HFFc6 (cell line): Measurements from ENCODE around the gene RAB3GAP1. TPM values are rescaled to one million over a fixed set of nuclear protein-coding genes. Genes with fewer than 3 reads are reported as not detected.
"Not testable (repeated sequence)": the region's sequence is repeated elsewhere in the genome, so short reads cannot be mapped to it uniquely, and the experiment has no call there.

Experiments used
- DNase-seq: peaks from one replicate; pipeline ENCODE4 v3.0.0-alpha.2; 2018
- H3K27ac Mint-ChIP-seq: 2 replicates; pipeline ENCODE4 v1.8.0; 2020; ENCODE audit warnings: mild to moderate bottlenecking, mixed read lengths
- H3K27me3 Mint-ChIP-seq: 2 replicates; pipeline ENCODE4 v1.8.0; 2021; ENCODE audit warnings: mild to moderate bottlenecking, moderate library complexity, mixed read lengths; ENCODE audit not compliant: insufficient read depth
- H3K36me3 Mint-ChIP-seq: 2 replicates; pipeline ENCODE4 v1.8.0; 2021; ENCODE audit warnings: low read depth, mixed read lengths
- H3K4me1 Mint-ChIP-seq: 2 replicates; pipeline ENCODE4 v1.8.0; 2020; ENCODE audit warnings: low read depth, mixed read lengths
- H3K4me3 Mint-ChIP-seq: 2 replicates; pipeline ENCODE4 v1.8.0; 2020; ENCODE audit warnings: mild to moderate bottlenecking, moderate library complexity, mixed read lengths
- H3K9me3 Mint-ChIP-seq: 2 replicates; pipeline ENCODE4 v1.8.0; 2020; ENCODE audit warnings: mild to moderate bottlenecking, mixed read lengths
- total RNA-seq, 6 experiments: library from RNA; stranded (reverse); fragmentation: NEBNext Ultra II Directional; extraction: Animal tissue kit (Norgen Biotek cat#: 25700); gene quantifications; 2 replicates in 1 of 6; 3 replicates in 5 of 6; pipeline ENCODE4 v1.2.3, GENCODE V29; 2021
- TF ChIP-seq, protein P1 (sequence below): fragments of 200-600 bp; sonication (generic); IDR thresholded peaks from 2 replicates; pipeline ENCODE4 v1.5.0; 2021; ENCODE audit warnings: antibody characterized with exemption, mild to moderate bottlenecking

RAB3GAP1 gene
- total RNA-seq, 6 experiments from 2014 or later = 52.6 to 61.2 (median 59.1) TPM

DNA sequence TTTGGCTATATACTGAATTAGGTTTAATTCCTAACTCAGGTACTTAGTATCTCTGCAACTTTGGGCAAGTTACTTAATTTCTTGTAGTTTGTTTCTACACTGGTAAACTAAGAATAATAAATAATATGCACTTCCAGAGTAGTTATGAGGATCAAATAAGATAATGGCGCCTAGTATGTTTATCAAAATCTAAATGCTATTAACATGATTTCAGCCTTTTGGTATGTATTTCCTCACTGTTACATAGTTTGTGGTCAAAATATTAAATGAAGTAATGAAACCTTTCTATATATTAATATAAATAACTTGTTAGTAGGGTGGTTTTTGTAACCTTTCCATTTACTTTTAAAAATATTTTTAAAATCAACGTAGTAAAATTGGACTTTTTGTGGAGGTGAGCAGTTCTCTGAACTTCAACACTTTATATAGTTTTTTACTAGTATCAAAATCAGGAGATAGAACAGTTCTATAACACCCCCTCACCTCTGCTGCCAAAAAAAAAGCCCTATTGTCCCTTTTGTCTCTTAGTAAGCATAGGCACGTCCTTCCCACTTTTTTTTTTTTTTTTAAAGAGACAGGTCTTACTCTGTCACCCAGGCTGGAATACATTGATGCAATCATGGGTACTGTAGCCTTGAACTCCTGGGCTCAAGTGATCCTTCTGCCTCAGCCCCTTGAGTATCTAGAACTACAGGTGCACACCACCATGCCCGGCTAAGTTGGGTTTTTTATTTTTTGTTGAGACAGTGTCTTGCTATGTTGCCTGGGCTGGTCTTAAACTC is 44.8 kb downstream of the RAB3GAP1 start:
- TF ChIP-seq, protein P1, sequence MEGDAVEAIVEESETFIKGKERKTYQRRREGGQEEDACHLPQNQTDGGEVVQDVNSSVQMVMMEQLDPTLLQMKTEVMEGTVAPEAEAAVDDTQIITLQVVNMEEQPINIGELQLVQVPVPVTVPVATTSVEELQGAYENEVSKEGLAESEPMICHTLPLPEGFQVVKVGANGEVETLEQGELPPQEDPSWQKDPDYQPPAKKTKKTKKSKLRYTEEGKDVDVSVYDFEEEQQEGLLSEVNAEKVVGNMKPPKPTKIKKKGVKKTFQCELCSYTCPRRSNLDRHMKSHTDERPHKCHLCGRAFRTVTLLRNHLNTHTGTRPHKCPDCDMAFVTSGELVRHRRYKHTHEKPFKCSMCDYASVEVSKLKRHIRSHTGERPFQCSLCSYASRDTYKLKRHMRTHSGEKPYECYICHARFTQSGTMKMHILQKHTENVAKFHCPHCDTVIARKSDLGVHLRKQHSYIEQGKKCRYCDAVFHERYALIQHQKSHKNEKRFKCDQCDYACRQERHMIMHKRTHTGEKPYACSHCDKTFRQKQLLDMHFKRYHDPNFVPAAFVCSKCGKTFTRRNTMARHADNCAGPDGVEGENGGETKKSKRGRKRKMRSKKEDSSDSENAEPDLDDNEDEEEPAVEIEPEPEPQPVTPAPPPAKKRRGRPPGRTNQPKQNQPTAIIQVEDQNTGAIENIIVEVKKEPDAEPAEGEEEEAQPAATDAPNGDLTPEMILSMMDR = no peak
- H3K27ac Mint-ChIP-seq = no peak overlapping the region; the same call in 1 of the 2 replicates
- H3K27me3 Mint-ChIP-seq = no peaks in the 10 kb centered on the region; the same call in 1 of the 2 replicates
- H3K4me1 Mint-ChIP-seq = peaks cover 48% of the 10 kb centered on the region
- no peaks in the 10 kb centered on the region for H3K9me3 Mint-ChIP-seq
- peaks cover 37% of the 10 kb centered on the region for H3K36me3 Mint-ChIP-seq
- DNase-seq = no peak
- H3K4me3 Mint-ChIP-seq = no peak overlapping the region

DNA sequence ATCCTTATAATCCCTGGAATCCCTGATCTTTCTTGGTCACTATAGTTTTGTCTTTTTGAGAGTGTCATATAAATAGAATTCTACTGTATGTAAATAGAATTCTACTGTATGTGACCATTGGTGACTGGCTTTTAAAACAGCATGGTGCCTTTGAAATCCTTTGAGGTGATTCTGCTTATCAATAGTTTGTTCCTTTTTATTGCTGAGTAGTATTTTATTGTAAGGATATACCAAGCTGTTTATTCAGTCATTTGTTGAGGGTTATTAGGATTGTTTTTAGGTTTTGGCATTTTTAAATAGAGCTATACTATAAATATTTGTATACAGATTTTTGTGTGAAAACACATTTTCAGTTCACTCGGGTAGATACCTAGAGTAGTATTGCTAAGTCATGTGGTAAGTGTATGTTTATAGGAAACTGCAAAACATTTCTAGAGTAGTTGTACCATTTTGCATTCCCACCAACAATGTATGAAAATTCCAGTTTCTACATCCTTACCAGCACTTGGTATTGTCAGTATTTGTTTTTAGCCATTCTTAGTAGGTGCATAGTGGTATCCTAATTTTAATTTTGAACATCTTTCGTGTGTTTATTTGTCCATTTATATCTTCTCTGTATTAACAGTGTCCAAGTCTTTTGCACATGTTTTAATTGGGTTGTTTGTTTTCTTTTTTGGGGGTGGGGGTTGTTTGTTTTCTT is 45.6 kb downstream of the RAB3GAP1 start:
- peaks cover 40% of the 10 kb centered on the region for H3K4me1 Mint-ChIP-seq
- H3K9me3 Mint-ChIP-seq = no peaks in the 10 kb centered on the region
- H3K4me3 Mint-ChIP-seq = no peak overlapping the region
- no peaks in the 10 kb centered on the region; the same call in 1 of the 2 replicates for H3K27me3 Mint-ChIP-seq
- peaks cover 38% of the 10 kb centered on the region for H3K36me3 Mint-ChIP-seq
- TF ChIP-seq, protein P1 = no peak
- H3K27ac Mint-ChIP-seq = no peak overlapping the region; the same call in 1 of the 2 replicates
- no peak for DNase-seq

DNA sequence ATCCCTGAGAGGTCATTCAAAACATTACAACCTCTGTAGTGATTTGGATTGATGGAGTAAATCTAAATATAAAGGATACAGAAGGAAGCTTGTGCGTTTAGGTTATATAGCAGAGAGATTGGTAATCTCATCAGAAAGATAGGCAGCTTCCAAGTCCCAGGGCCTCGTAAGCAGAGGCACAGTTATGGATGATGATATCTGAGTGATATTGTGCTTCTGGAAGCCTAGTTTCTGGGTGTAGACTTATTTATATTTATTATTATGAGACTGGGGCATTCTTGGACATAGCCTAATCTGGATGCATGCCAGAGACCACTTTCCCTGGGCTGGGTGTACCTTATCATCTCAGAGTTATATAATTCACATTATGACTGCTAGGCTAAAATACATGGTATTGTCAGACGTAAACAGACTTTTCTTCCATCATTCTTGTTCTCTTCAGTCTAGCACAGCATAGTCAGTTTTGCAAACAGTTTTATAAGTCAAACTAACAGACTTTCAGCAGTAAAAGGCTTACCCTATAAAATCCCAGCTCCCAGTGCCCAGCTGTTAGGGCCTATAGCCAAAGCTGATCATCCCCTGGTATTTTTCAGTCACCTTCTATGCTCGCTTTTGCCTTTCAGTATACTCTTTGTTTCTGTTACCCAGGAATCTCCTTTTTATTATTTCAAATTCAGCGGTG is 47.9 kb downstream of the RAB3GAP1 start:
- TF ChIP-seq, protein P1 = no peak
- H3K9me3 Mint-ChIP-seq = peaks cover 4% of the 10 kb centered on the region; the same call in 1 of the 2 replicates
- H3K27me3 Mint-ChIP-seq = 0 out of 2 replicates have a peak, but pooled peaks cover 2% of the 10 kb centered on the region
- no peak for DNase-seq
- H3K4me1 Mint-ChIP-seq = peaks cover 22% of the 10 kb centered on the region; the same call in 1 of the 2 replicates
- H3K36me3 Mint-ChIP-seq = peaks cover 47% of the 10 kb centered on the region
- H3K27ac Mint-ChIP-seq = no peak overlapping the region
- H3K4me3 Mint-ChIP-seq = no peak overlapping the region

DNA sequence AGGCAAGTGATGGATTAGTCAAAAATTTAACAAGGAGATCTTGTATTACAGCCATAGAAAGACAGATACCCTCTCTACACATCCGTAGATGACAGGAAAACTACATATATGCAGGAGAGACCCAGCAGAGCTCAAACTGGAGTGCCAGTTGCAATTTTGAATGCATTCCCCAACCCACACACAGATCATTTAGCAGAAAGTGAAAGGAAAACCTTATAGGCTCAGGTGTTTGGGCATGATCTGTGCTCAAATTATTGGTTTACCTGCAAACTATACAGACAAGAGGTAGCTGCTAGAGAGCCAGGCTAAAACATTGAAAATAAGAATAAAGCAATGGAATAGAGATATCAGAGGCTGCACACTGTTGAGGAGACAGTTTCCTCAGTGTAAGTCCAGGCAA is 51.8 kb downstream of the RAB3GAP1 start:
- Mint-ChIP-seq H3K36me3 (peaks cover 33% of the 10 kb centered on the region), H3K4me3 (no peak overlapping the region), H3K9me3 (peaks cover 5% of the 10 kb centered on the region; the same call in 1 of the 2 replicates), H3K27ac (no peak overlapping the region), H3K4me1 (peaks cover 9% of the 10 kb centered on the region; the same call in 1 of the 2 replicates), H3K27me3 (0 out of 2 replicates have a peak, but pooled peaks cover 2% of the 10 kb centered on the region)
- TF ChIP-seq, protein P1 = no peak
- DNase-seq = no peak

DNA sequence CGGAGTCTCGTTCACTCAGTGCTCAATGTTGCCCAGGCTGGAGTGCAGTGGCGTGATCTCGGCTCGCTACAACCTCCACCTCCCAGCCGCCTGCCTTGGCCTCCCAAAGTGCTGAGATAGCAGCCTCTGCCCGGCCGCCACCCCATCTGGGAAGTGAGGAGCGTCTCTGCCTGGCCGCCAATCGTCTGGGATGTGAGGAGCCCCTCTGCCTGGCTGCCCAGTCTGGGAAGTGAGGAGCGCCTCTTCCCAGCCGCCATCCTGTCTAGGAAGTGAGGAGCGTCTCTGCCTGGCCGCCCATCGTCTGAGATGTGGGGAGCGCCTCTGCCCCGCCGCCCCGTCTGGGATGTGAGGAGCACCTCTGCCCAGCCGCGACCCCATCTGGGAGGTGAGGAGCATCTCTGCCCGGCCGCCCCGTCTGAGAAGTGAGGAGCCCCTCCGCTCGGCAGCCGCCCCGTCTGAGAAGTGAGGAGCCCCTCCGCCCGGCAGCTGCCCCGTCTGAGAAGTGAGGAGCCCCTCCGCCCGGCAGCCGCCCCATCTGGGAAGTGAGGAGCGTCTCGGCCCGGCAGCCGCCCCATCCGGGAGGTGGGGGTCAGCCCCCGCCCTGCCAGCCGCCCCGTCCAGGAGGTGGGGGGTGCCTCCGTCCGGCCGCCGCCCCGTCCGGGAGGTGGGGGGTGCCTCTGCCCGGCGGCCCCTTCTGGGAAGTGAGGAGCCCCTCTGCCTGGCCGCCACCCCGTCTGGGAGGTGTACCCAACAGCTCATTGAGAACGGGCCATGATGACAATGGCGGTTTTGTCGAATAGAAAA is 53.6 kb downstream of the RAB3GAP1 start:
- H3K4me3 Mint-ChIP-seq, H3K4me1 Mint-ChIP-seq, H3K27ac Mint-ChIP-seq, H3K27me3 Mint-ChIP-seq, H3K9me3 Mint-ChIP-seq, DNase-seq: not testable (repeated sequence)
- H3K36me3 Mint-ChIP-seq = peaks cover 33% of the 10 kb centered on the region
